Type B pancreatic cell (in vitro differentiated cells): ENCODE measurements around the gene XDH. TPM values are rescaled to one million over a fixed set of nuclear protein-coding genes. Genes with fewer than 3 reads are reported as not detected.

Experiments
- DNase-seq: peaks from one replicate; pipeline ENCODE4 v3.0.0; 2021; ENCODE audit warnings: mixed read lengths; ENCODE audit not compliant: unreplicated experiment; ENCODE audit errors: extremely low spot score
- H3K27ac Mint-ChIP-seq: 2 replicates; pipeline ENCODE4 v1.8.0; 2021; ENCODE audit warnings: mild to moderate bottlenecking, mixed read lengths
- H3K27me3 Mint-ChIP-seq: 2 replicates; pipeline ENCODE4 v1.8.0; 2021; ENCODE audit warnings: mixed read lengths
- H3K36me3 Mint-ChIP-seq: 2 replicates; pipeline ENCODE4 v1.8.0; 2021; ENCODE audit warnings: mixed read lengths
- H3K4me1 Mint-ChIP-seq: one replicate; pipeline ENCODE4 v1.8.0; 2021; ENCODE audit warnings: mixed read lengths; ENCODE audit not compliant: unreplicated experiment
- H3K4me3 Mint-ChIP-seq: 2 replicates; pipeline ENCODE4 v1.8.0; 2021; ENCODE audit warnings: mild to moderate bottlenecking, mixed read lengths
- H3K9me3 Mint-ChIP-seq: 2 replicates; pipeline ENCODE4 v1.8.0; 2021; ENCODE audit warnings: mixed read lengths
- CTCF ChIP-seq: fragments of 200-600 bp; sonication (generic); conservative IDR thresholded peaks from 2 replicates; pipeline ENCODE4 v1.5.0; 2021; ENCODE audit warnings: antibody characterized with exemption, mild to moderate bottlenecking
- total RNA-seq: library from RNA; stranded (reverse); gene quantifications from 2 replicates; pipeline ENCODE4 v1.2.1, GENCODE V29; 2021; ENCODE audit warnings: low replicate concordance

Gene XDH
- total RNA-seq, 1 donor from 2014 or later: 2.5 TPM

- H3K27me3 Mint-ChIP-seq: no peaks in the 10 kb centered on the region
- TF ChIP-seq CTCF: no peak
- no peak overlapping the region for H3K4me3 Mint-ChIP-seq
- H3K27ac Mint-ChIP-seq: no peak overlapping the region
- no peak for DNase-seq
- no peaks in the 10 kb centered on the region for H3K36me3 Mint-ChIP-seq
- no peaks in the 10 kb centered on the region for H3K4me1 Mint-ChIP-seq
- no peaks in the 10 kb centered on the region for H3K9me3 Mint-ChIP-seq
Observed at GRCh38 chr2:31366733-31367132, 47.8 kb downstream of the XDH start.

- no peak for DNase-seq
- Mint-ChIP-seq H3K9me3 (no peaks in the 10 kb centered on the region), H3K4me1 (no peaks in the 10 kb centered on the region), H3K36me3 (no peaks in the 10 kb centered on the region), H3K27me3 (no peaks in the 10 kb centered on the region), H3K27ac (no peak overlapping the region), H3K4me3 (no peak overlapping the region)
- TF ChIP-seq CTCF: no peak
Observed at GRCh38 chr2:31365834-31366505, 48.6 kb downstream of the XDH start.

- no peaks in the 10 kb centered on the region for H3K27me3 Mint-ChIP-seq
- no peaks in the 10 kb centered on the region for H3K9me3 Mint-ChIP-seq
- no peaks in the 10 kb centered on the region for H3K4me1 Mint-ChIP-seq
- H3K4me3 Mint-ChIP-seq: no peak overlapping the region
- no peak overlapping the region for H3K27ac Mint-ChIP-seq
- no peak for DNase-seq
- TF ChIP-seq CTCF: no peak
- no peaks in the 10 kb centered on the region for H3K36me3 Mint-ChIP-seq
Observed at GRCh38 chr2:31365348-31365747, 49.2 kb downstream of the XDH start.

GRCh38 chr2:31363956-31364750, 50.4 kb downstream of the XDH start:
- no peaks in the 10 kb centered on the region for H3K4me1 Mint-ChIP-seq
- H3K27me3 Mint-ChIP-seq: no peaks in the 10 kb centered on the region
- DNase-seq: no peak
- no peak for TF ChIP-seq CTCF
- H3K27ac Mint-ChIP-seq: no peak overlapping the region
- no peak overlapping the region for H3K4me3 Mint-ChIP-seq
- H3K36me3 Mint-ChIP-seq: no peaks in the 10 kb centered on the region
- H3K9me3 Mint-ChIP-seq: no peaks in the 10 kb centered on the region

GRCh38 chr2:31362581-31362980, 52.0 kb downstream of the XDH start:
- no peak for TF ChIP-seq CTCF
- no peak for DNase-seq
- Mint-ChIP-seq H3K27ac (no peak overlapping the region), H3K36me3 (no peaks in the 10 kb centered on the region), H3K9me3 (no peaks in the 10 kb centered on the region), H3K27me3 (no peaks in the 10 kb centered on the region), H3K4me3 (no peak overlapping the region), H3K4me1 (no peaks in the 10 kb centered on the region)
